WI38 (cell line): ENCODE results near the gene SPTBN5.

Experiments
- H3K4me3 ChIP-seq: 2 replicates; pipeline ENCODE4 v1.5.1; 2011; ENCODE audit warnings: low read depth, mild to moderate bottlenecking, control low read depth, low read length
- CTCF ChIP-seq: IDR thresholded peaks from 2 replicates; pipeline ENCODE4 v1.5.1; 2012; ENCODE audit warnings: low read depth, mild to moderate bottlenecking, control low read depth, low read length

SPTBN5 gene

GRCh38 chr15:41926185-41927056, 32.6 kb upstream of the SPTBN5 start:
- TF ChIP-seq CTCF = no peak

GRCh38 chr15:41925086-41925608, 31.3 kb upstream of the SPTBN5 start:
- H3K4me3 ChIP-seq = no peak overlapping the region
- no peak for TF ChIP-seq CTCF

More at GRCh38 chr15:41926185-41927056, 32.6 kb upstream of the SPTBN5 start:
- no peak overlapping the region for H3K4me3 ChIP-seq

GRCh38 chr15:41923401-41923997, 29.6 kb upstream of the SPTBN5 start:
- no peak overlapping the region for H3K4me3 ChIP-seq
- TF ChIP-seq CTCF = no peak

GRCh38 chr15:41922353-41922752, 28.5 kb upstream of the SPTBN5 start:
- H3K4me3 ChIP-seq = no peak overlapping the region
- TF ChIP-seq CTCF = no peak

- H3K4me3 ChIP-seq = no peak overlapping the region
- TF ChIP-seq CTCF = no peak
These were observed 27.8 kb upstream of the SPTBN5 start for GRCh38 chr15:41921639-41922038.

- TF ChIP-seq CTCF = no peak
- no peak overlapping the region for H3K4me3 ChIP-seq
These were observed 27.3 kb upstream of the SPTBN5 start for GRCh38 chr15:41921167-41921566.
